NB4 (cell line): ENCODE data around the gene COA8.

Experiments
- DNase-seq: peaks from one replicate; pipeline ENCODE4 v3.0.0; 2010; ENCODE audit warnings: low read depth
- H3K4me3 ChIP-seq: one replicate; pipeline ENCODE4 v1.5.1; 2011; ENCODE audit warnings: mild to moderate bottlenecking, low read depth, low read length, moderate library complexity
- CTCF ChIP-seq: IDR thresholded peaks from one replicate; pipeline ENCODE4 v1.5.1; 2012; ENCODE audit warnings: low read depth, low read length
- MYC ChIP-seq: IDR thresholded peaks from 2 replicates; pipeline ENCODE4 v1.6.1; 2011; ENCODE audit warnings: low read depth, low read length
- POLR2A ChIP-seq: IDR thresholded peaks from 2 replicates; pipeline ENCODE4 v1.6.1; 2011; ENCODE audit warnings: mild to moderate bottlenecking; ENCODE audit not compliant: insufficient read length; ENCODE audit errors: extremely low read depth
- TF ChIP-seq, protein P1 (sequence below): IDR thresholded peaks from 2 replicates; pipeline ENCODE4 v1.6.1; 2011; ENCODE audit warnings: low read depth, low read length

COA8 gene

DNA sequence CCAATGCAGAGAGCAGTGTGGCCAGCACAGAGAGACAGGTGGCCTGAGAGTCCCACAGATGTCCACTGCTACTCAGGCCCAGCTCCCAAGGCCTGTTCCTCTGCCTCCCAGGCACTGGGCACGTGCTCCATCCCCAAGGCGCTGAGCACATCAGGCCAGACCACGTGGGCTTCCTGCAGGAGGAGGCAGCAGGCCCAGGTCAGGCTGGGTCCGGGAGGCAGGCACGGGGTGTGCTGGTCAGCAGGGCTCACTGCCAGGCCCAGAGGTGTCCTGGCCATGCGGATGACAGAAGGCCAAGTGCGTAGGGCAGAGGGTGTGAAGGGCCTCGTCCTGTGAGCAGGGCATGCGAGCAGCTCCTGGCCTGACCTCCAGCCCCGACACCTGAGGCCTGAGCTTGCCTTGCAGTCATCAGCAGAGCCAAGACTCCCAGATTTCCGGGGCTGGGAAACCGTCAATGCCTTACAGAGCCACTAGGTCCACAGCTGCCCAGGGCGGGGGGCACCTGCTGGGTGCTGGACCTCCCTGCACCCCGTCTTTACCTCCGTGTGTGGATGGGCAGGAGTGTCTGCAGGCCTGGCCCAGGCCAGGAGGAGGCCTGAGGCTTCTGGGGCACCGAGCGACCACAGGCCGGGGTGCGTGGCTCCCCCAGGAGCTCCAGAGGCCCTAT lies 18.9 kb upstream of the COA8 start:
- no peak overlapping the region for H3K4me3 ChIP-seq
- TF ChIP-seq CTCF, result no peak
- TF ChIP-seq POLR2A, result no peak
- TF ChIP-seq MYC, result no peak
- TF ChIP-seq, protein P1, sequence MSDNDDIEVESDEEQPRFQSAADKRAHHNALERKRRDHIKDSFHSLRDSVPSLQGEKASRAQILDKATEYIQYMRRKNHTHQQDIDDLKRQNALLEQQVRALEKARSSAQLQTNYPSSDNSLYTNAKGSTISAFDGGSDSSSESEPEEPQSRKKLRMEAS, result no peak
- no peak for DNase-seq

DNA sequence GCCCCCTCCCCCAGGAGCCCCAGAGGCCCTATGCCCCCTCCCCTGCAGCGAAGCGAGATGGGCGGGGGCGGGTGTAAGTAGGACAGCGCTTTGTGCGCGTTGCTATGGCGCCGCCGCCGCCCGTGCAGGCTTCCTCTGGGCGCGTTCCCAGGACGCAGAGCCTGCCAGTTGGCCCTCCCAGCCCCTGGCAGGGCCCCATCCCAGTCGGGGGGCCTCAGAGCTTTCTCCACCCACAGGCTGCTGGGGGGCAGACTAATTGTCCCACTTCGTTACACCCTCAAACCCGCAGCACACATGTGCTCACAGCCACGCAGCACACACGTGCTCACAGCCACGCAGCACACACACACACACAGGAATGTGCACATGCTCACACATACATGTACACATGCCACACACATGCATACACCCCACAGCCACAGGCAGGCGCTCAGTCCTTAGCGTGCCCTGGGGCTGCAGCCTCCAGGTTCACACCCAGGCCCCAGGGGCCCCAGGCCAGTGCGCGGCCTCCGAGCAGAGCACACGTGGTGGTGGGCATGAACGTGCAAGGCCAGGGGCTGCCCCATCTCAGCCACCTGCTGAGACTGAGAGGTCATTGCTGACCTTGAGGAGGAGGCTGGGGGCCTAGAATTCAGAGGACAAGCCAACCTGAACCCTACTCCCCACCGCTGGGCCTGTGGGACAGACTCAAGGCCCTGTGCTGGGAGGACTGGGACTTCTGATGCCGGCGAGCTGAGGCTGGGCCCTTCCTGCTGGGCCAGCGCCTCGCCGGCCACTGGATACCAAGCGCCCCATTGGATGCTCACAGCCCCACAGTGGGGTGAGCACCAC lies 18.2 kb upstream of the COA8 start:
- DNase-seq, result no peak
- H3K4me3 ChIP-seq, result no peak overlapping the region
- TF ChIP-seq POLR2A (no peak), CTCF (no peak), MYC (no peak)
- TF ChIP-seq, protein P1, result no peak

- DNase-seq, result no peak
- TF ChIP-seq MYC, result no peak
- TF ChIP-seq, protein P1, result no peak
- TF ChIP-seq POLR2A, result no peak
Measured at GRCh38 chr14:103545219-103545914, 17.4 kb upstream of the COA8 start.

DNA sequence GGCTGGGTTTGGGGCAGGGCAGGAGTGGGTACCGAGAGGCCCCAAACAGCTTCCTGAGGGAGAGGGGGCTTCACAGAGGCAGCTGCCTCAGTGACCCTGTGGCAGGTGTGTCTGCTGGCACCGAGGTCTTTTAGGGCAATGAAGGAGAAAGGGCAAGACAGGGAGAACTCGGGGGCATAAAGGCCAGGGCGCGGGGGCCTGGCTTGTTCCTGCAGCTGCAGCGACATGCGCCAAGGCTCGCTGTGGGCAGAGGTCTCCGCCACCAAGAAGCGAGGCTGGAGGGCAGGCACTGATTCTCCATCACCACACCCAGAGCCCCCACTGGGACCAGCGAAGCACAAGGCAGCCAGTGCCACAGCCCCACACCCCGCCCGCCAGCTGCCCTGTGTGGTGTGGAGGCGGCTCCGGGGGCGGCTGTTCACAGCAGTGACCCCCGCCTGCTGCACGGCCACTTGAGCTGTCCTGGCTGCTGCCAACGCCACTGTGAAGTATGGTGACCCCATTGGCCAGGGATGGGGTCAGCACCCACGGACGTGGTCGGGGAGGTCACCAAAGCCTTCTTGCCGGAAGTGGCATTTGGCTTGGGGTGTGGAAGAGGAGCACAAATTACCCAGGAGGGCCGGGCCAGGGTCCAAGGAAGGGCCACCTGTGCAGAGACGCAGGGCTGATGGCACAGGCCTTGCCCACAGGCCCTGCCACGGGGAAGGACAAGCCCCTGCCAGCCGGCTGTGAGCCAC lies 16.7 kb upstream of the COA8 start:
- no peak for DNase-seq
- H3K4me3 ChIP-seq, result no peak overlapping the region

More at GRCh38 chr14:103545219-103545914, 17.4 kb upstream of the COA8 start:
- no peak overlapping the region for H3K4me3 ChIP-seq

DNA sequence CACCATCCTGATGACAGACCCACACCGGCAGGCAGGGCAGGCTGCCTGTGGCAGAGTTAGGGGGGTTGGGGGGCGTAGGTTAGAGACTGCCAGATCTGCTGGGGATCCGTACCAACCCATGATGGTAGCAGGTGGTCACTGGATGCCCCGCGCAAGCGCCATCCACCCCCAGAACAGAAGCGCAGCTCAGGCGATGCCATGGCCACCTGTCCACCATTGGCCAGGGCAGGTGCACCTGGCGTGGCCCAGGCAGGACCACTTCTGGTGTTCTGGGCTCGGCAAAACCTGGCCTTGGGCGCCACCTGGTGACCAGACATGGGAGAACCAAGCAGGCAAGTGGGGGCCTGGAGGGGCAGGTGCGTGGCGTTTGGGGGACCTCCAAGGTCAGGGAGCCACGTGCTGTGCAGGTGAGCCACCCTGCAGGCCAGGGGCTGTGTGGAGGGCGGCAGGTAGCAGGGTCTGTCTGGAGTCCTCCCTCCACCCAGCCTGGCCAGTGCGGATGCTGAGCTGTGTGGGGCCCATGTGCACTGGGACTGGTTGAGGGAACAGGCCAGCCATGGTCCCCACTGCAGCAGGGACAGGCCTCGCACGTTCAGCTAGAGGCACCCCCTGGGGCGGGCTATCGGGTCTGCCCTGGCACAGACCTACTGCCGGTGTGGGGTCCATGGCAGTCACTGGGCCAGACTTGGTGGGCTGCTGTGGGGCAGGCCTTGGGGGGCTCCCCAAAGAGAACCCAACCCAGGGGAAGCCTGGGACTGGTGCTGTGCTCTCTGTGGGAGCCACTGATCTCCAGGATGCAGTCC lies 15.9 kb upstream of the COA8 start:
- no peak overlapping the region for H3K4me3 ChIP-seq
- peak; percentile 64 for DNase-seq
- TF ChIP-seq CTCF (peak; percentile 81), MYC (no peak), POLR2A (no peak)
- TF ChIP-seq, protein P1, result peak; percentile 76

More for the DNA sequence above, 16.7 kb upstream of the COA8 start:
- no peak for TF ChIP-seq MYC
- TF ChIP-seq CTCF, result no peak
- TF ChIP-seq POLR2A, result no peak
- TF ChIP-seq, protein P1, result no peak
